Osteoblast (primary cell): ENCODE results near the gene ADORA1. TPM values are rescaled to one million over a fixed set of nuclear protein-coding genes. Genes with fewer than 3 reads are reported as not detected.

Source experiments
- DNase-seq: peaks from one replicate; pipeline ENCODE4 v3.0.0; 2011; ENCODE audit warnings: low spot score, mixed read lengths; ENCODE audit not compliant: insufficient read length; ENCODE audit errors: missing footprints
- H2AFZ ChIP-seq: 2 replicates; pipeline ENCODE4 v1.6.0; 2011; ENCODE audit warnings: mild to moderate bottlenecking, low read length
- H3K27ac ChIP-seq: 2 replicates; pipeline ENCODE4 v1.5.1; 2011; ENCODE audit warnings: mild to moderate bottlenecking, low read depth, low read length, moderate library complexity
- H3K27me3 ChIP-seq: 2 replicates; pipeline ENCODE4 v1.6.0; 2012; ENCODE audit warnings: mild to moderate bottlenecking, control low read depth, inconsistent platforms, low read length, moderate library complexity; ENCODE audit not compliant: insufficient read depth
- H3K36me3 ChIP-seq: 2 replicates; pipeline ENCODE4 v1.5.1; 2011; ENCODE audit warnings: mild to moderate bottlenecking, low read length, control low read depth, moderate library complexity; ENCODE audit not compliant: insufficient read depth
- H3K4me1 ChIP-seq: 2 replicates; pipeline ENCODE4 v1.5.1; 2011; ENCODE audit warnings: mild to moderate bottlenecking, low read length, control low read depth, moderate library complexity; ENCODE audit not compliant: insufficient read depth
- H3K4me2 ChIP-seq: 2 replicates; pipeline ENCODE4 v1.6.0; 2011; ENCODE audit warnings: mild to moderate bottlenecking, low read length; ENCODE audit not compliant: insufficient read depth
- H3K4me3 ChIP-seq: fragments of 200-600 bp; sonication (generic); 3 replicates; pipeline ENCODE4 v1.5.1; 2012; ENCODE audit warnings: mild to moderate bottlenecking, low read length, inconsistent platforms; ENCODE audit not compliant: insufficient read depth
- H3K79me2 ChIP-seq: 2 replicates; pipeline ENCODE4 v1.6.0; 2012; ENCODE audit warnings: mild to moderate bottlenecking, low read length, control low read depth, inconsistent platforms; ENCODE audit not compliant: insufficient read depth
- H3K9me3 ChIP-seq: 2 replicates; pipeline ENCODE4 v1.5.1; 2011; ENCODE audit warnings: low read depth, low read length, control low read depth
- H4K20me1 ChIP-seq: 2 replicates; pipeline ENCODE4 v1.6.0; 2012; ENCODE audit warnings: mild to moderate bottlenecking, low read length, control low read depth; ENCODE audit not compliant: insufficient read depth
- CTCF ChIP-seq: IDR thresholded peaks from 2 replicates; pipeline ENCODE4 v1.5.1; 2011; ENCODE audit warnings: mild to moderate bottlenecking, low read depth, low read length, moderate library complexity; ENCODE audit errors: extremely low read depth
- total RNA-seq: library from RNA; depleted of rRNA; stranded (reverse); fragments of >200 nt; gene quantifications from 2 replicates; pipeline ENCODE4 v1.2.3, GENCODE V29; 2012

The ADORA1 gene
- total RNA-seq, 1 donor: 4.0 TPM

- peaks cover 35% of the 10 kb centered on the region for H3K27me3 ChIP-seq
Measured at GRCh38 chr1:203103829-203104495, 23.6 kb upstream of the ADORA1 start.

GRCh38 chr1:203104789-203105390 is 22.6 kb upstream of the ADORA1 start:
- H2AFZ ChIP-seq: no peak overlapping the region
- TF ChIP-seq CTCF: no peak
- DNase-seq: no peak

More at GRCh38 chr1:203103829-203104495, 23.6 kb upstream of the ADORA1 start:
- no peaks in the 10 kb centered on the region for H3K9me3 ChIP-seq
- no peak overlapping the region for H2AFZ ChIP-seq
- H4K20me1 ChIP-seq: no peaks in the 10 kb centered on the region
- no peaks in the 10 kb centered on the region for H3K79me2 ChIP-seq
- H3K4me1 ChIP-seq: no peaks in the 10 kb centered on the region
- TF ChIP-seq CTCF: no peak
- DNase-seq: no peak
- H3K27ac ChIP-seq: no peak overlapping the region
- H3K4me3 ChIP-seq: no peak overlapping the region
- no peaks in the 10 kb centered on the region for H3K36me3 ChIP-seq
- no peak overlapping the region for H3K4me2 ChIP-seq

GRCh38 chr1:203112475-203112874 is 15.1 kb upstream of the ADORA1 start:
- H3K27ac ChIP-seq: no peak overlapping the region
- H3K4me3 ChIP-seq: no peak overlapping the region
- H3K79me2 ChIP-seq: no peaks in the 10 kb centered on the region
- no peaks in the 10 kb centered on the region for H4K20me1 ChIP-seq
- H2AFZ ChIP-seq: no peak overlapping the region
- H3K4me1 ChIP-seq: no peaks in the 10 kb centered on the region
- H3K36me3 ChIP-seq: no peaks in the 10 kb centered on the region
- no peak for DNase-seq
- H3K27me3 ChIP-seq: peaks cover 72% of the 10 kb centered on the region
- TF ChIP-seq CTCF: no peak
- H3K4me2 ChIP-seq: no peak overlapping the region
- no peaks in the 10 kb centered on the region for H3K9me3 ChIP-seq

More at GRCh38 chr1:203104789-203105390, 22.6 kb upstream of the ADORA1 start:
- Histone ChIP-seq H3K4me2 (no peak overlapping the region), H3K9me3 (no peaks in the 10 kb centered on the region), H3K27me3 (peaks cover 44% of the 10 kb centered on the region), H3K79me2 (no peaks in the 10 kb centered on the region), H3K27ac (no peak overlapping the region), H3K4me1 (no peaks in the 10 kb centered on the region), H3K36me3 (no peaks in the 10 kb centered on the region), H4K20me1 (no peaks in the 10 kb centered on the region), H3K4me3 (no peak overlapping the region)

GRCh38 chr1:203113308-203113707 is 14.2 kb upstream of the ADORA1 start:
- no peak overlapping the region for H3K4me2 ChIP-seq
- H3K27ac ChIP-seq: no peak overlapping the region
- no peak overlapping the region for H2AFZ ChIP-seq
- H3K79me2 ChIP-seq: no peaks in the 10 kb centered on the region
- H3K36me3 ChIP-seq: no peaks in the 10 kb centered on the region
- H3K4me3 ChIP-seq: no peak overlapping the region
- TF ChIP-seq CTCF: no peak
- no peak for DNase-seq
- H4K20me1 ChIP-seq: no peaks in the 10 kb centered on the region
- H3K9me3 ChIP-seq: no peaks in the 10 kb centered on the region
- H3K27me3 ChIP-seq: peaks cover 69% of the 10 kb centered on the region
- no peaks in the 10 kb centered on the region for H3K4me1 ChIP-seq
